ENCODE results near the gene GPR18. TPM values are rescaled to one million over a fixed set of nuclear protein-coding genes. Genes with fewer than 3 reads are reported as not detected.

The GPR18 gene
- total RNA-seq, 2 experiments from 2014 or later, result 10.9 to 13.7 TPM

- TF ChIP-seq CTCF (conservative IDR thresholded peaks at IDR 0.05; ENCODE audit: low read length) (no peak), EZH2phosphoT487 (IDR thresholded peaks at IDR 0.05; ENCODE audit: borderline replicate concordance, low read depth, low read length) (no peak)
- Histone ChIP-seq H3K79me2 (ENCODE audit: insufficient read depth, low read depth, low read length) (no peaks in the 10 kb centered on the region), H3K4me3 (ENCODE audit: low read depth, low read length, poor library complexity, severe bottlenecking) (no peak overlapping the region), H3K4me2 (ENCODE audit: low read length) (no peak overlapping the region), H3K36me3 (ENCODE audit: insufficient read depth, low read length) (peaks cover 6% of the 10 kb centered on the region; the same call in 1 of the 2 replicates), H3K9me3 (ENCODE audit: low read length) (no peaks in the 10 kb centered on the region), H4K20me1 (ENCODE audit: insufficient read depth, low read length) (peaks cover 5% of the 10 kb centered on the region; the same call in 1 of the 2 replicates), H3K9me2 (ENCODE audit: insufficient read depth, low read length) (no peaks in the 10 kb centered on the region), H2AFZ (ENCODE audit: low read length) (no peak overlapping the region), H3K4me1 (ENCODE audit: insufficient read depth, low read length, poor library complexity, severe bottlenecking) (peaks cover 4% of the 10 kb centered on the region), H3K27ac (ENCODE audit: low read depth, low read length, poor library complexity, severe bottlenecking) (no peak overlapping the region)
- no TSS peak for BruUV-seq (replicated peaks)
- CTCF ChIA-PET (ENCODE audit: unreplicated experiment), result no interaction called here
- POLR2A ChIA-PET, result interaction anchor here (0.6 to 1.1 kb wide), 2 partner anchors 20 to 48 kb away, joined by 3 read pairs; no protein-coding TSS in a partner anchor
- DNase-seq (ENCODE audit: low spot score), result no peak
- intact Hi-C loops (cut with micrococcal nuclease; ENCODE audit: unreplicated experiment), result no loop called here
Measured at GRCh38 chr13:99294198-99294597, 36.0 kb upstream of the GPR18 start.

- no peak overlapping the region for H3K4me3 ChIP-seq (ENCODE audit: low read depth, low read length, poor library complexity, severe bottlenecking)
- H3K9me3 ChIP-seq (ENCODE audit: low read length), result no peaks in the 10 kb centered on the region
- no peaks in the 10 kb centered on the region for H3K9me2 ChIP-seq (ENCODE audit: insufficient read depth, low read length)
- TF ChIP-seq CTCF (conservative IDR thresholded peaks at IDR 0.05; ENCODE audit: low read length) (no peak), EZH2phosphoT487 (IDR thresholded peaks at IDR 0.05; ENCODE audit: borderline replicate concordance, low read depth, low read length) (no peak)
- intact Hi-C loops (cut with micrococcal nuclease; ENCODE audit: unreplicated experiment), result no loop called here
- CTCF ChIA-PET (ENCODE audit: unreplicated experiment), result interaction anchor here (0.6 kb wide), 1 partner anchor 403 kb away, joined by 3 read pairs; no protein-coding TSS in a partner anchor
- peaks cover 6% of the 10 kb centered on the region; the same call in 1 of the 2 replicates for H3K36me3 ChIP-seq (ENCODE audit: insufficient read depth, low read length)
- POLR2A ChIA-PET, result no interaction called here
- no peak overlapping the region for H2AFZ ChIP-seq (ENCODE audit: low read length)
- no peaks in the 10 kb centered on the region for H3K79me2 ChIP-seq (ENCODE audit: insufficient read depth, low read depth, low read length)
- DNase-seq (ENCODE audit: low spot score), result no peak
- H3K4me2 ChIP-seq (ENCODE audit: low read length), result no peak overlapping the region
- BruUV-seq (replicated peaks), result no TSS peak
- H3K27ac ChIP-seq (ENCODE audit: low read depth, low read length, poor library complexity, severe bottlenecking), result no peak overlapping the region
- H3K4me1 ChIP-seq (ENCODE audit: insufficient read depth, low read length, poor library complexity, severe bottlenecking), result peaks cover 4% of the 10 kb centered on the region
- H4K20me1 ChIP-seq (ENCODE audit: insufficient read depth, low read length), result no peaks in the 10 kb centered on the region; the same call in 1 of the 2 replicates
Measured at GRCh38 chr13:99293178-99293577, 35.0 kb upstream of the GPR18 start.

- BruUV-seq (replicated peaks), result no TSS peak
- Histone ChIP-seq H3K27ac (ENCODE audit: low read depth, low read length, poor library complexity, severe bottlenecking) (no peak overlapping the region), H3K79me2 (ENCODE audit: insufficient read depth, low read depth, low read length) (no peaks in the 10 kb centered on the region)
Measured at GRCh38 chr13:99290894-99291293, 32.7 kb upstream of the GPR18 start.

More at GRCh38 chr13:99290894-99291293, 32.7 kb upstream of the GPR18 start:
- no peak for TF ChIP-seq CTCF (conservative IDR thresholded peaks at IDR 0.05; ENCODE audit: low read length)
- TF ChIP-seq EZH2phosphoT487 (IDR thresholded peaks at IDR 0.05; ENCODE audit: borderline replicate concordance, low read depth, low read length), result no peak
- no peak for DNase-seq (ENCODE audit: low spot score)
- ChIA-PET POLR2A (no interaction called here), CTCF (ENCODE audit: unreplicated experiment) (no interaction called here)
- intact Hi-C loops (cut with micrococcal nuclease; ENCODE audit: unreplicated experiment), result no loop called here
- no peaks in the 10 kb centered on the region for H3K4me1 ChIP-seq (ENCODE audit: insufficient read depth, low read length, poor library complexity, severe bottlenecking)
- H3K4me3 ChIP-seq (ENCODE audit: low read depth, low read length, poor library complexity, severe bottlenecking), result no peak overlapping the region
- H3K36me3 ChIP-seq (ENCODE audit: insufficient read depth, low read length), result peaks cover 6% of the 10 kb centered on the region; the same call in 1 of the 2 replicates
- H3K9me2 ChIP-seq (ENCODE audit: insufficient read depth, low read length), result no peaks in the 10 kb centered on the region
- no peak overlapping the region for H3K4me2 ChIP-seq (ENCODE audit: low read length)
- H4K20me1 ChIP-seq (ENCODE audit: insufficient read depth, low read length), result no peaks in the 10 kb centered on the region; the same call in 1 of the 2 replicates
- no peaks in the 10 kb centered on the region for H3K9me3 ChIP-seq (ENCODE audit: low read length)
- H2AFZ ChIP-seq (ENCODE audit: low read length), result no peak overlapping the region

Measured in OCI-LY7 (cell line).